Gastroesophageal sphincter (tissue), 4 donors: ENCODE data around the gene GPRC5D. TPM values are rescaled to one million over a fixed set of nuclear protein-coding genes. Genes with fewer than 3 reads are reported as not detected.
A peak's percentile ranks its signal among the peaks of the same experiment; 100 is the strongest.

Source experiments
- ATAC-seq: fragments of 150-250 bp; one replicate; pipeline ENCODE4 v1.9.1; 2016; ENCODE audit warnings: mild to moderate bottlenecking, moderate library complexity
- H3K27ac ChIP-seq, 4 donors: fragments of 200-600 bp; sonication (generic) in 3 of 4; 1 replicate in 3 of 4; 2 replicates in 1 of 4; pipeline ENCODE4 v1.5.1; 2016 to 2019
- H3K27me3 ChIP-seq: fragments of 200-600 bp; sonication (generic); one replicate; pipeline ENCODE4 v1.5.1; 2019
- H3K36me3 ChIP-seq, 2 donors: fragments of 200-600 bp; sonication (generic); one replicate each; pipeline ENCODE4 v1.5.1; 2019; ENCODE audit warnings: control low read depth in 1 of 2
- H3K4me1 ChIP-seq, 3 donors: fragments of 200-600 bp; sonication (generic); 1 replicate in 2 of 3; 2 replicates in 1 of 3; pipeline ENCODE4 v1.5.1; 2016 to 2019; ENCODE audit warnings: control low read depth in 2 of 3
- H3K4me3 ChIP-seq, 2 donors: fragments of 200-600 bp; sonication (generic); one replicate each; pipeline ENCODE4 v1.5.1; 2019; ENCODE audit warnings: mild to moderate bottlenecking in 1 of 2, moderate library complexity in 1 of 2
- H3K9me3 ChIP-seq, 3 donors: fragments of 200-600 bp; sonication (generic); one replicate each; pipeline ENCODE4 v1.5.1; 2017 to 2019; ENCODE audit warnings: control low read depth in 2 of 3
- CTCF ChIP-seq, 4 experiments: fragments of 200-600 bp in 2 of 4; fragments of 450-650 bp in 2 of 4; sonication (generic) in 1 of 4; IDR thresholded peaks; one replicate each; pipeline ENCODE4 v1.5.1; 2017 to 2019; ENCODE audit warnings: antibody characterized with exemption in 4 of 4, mild to moderate bottlenecking in 2 of 4, moderate library complexity in 2 of 4
- EP300 ChIP-seq: sonication (generic); formaldehyde crosslinking; IDR thresholded peaks from one replicate; pipeline ENCODE4 v1.6.1; 2017; ENCODE audit warnings: antibody characterized with exemption, mild to moderate bottlenecking
- POLR2A ChIP-seq, 2 donors: fragments of 450-650 bp; IDR thresholded peaks; one replicate each; pipeline ENCODE4 v1.6.1; 2017; ENCODE audit warnings: antibody characterized with exemption in 2 of 2, mild to moderate bottlenecking in 2 of 2, moderate library complexity in 1 of 2
- POLR2AphosphoS5 ChIP-seq: sonication (generic); formaldehyde crosslinking; IDR thresholded peaks from one replicate; pipeline ENCODE4 v1.6.1; 2017; ENCODE audit warnings: antibody characterized with exemption
- WGBS, 2 donors: methylation state at CpG; one replicate each; pipeline ENCODE4 v1.1.5; 2018; ENCODE audit warnings: low coverage in 1 of 2; 5-methylcytosine and 5-hydroxymethylcytosine counted together
- total RNA-seq, 4 donors: library from RNA; depleted of rRNA; stranded (reverse); fragments of >200 nt; gene quantifications; one replicate each; pipeline ENCODE4 v1.1.0, GENCODE V29; 2016

GPRC5D gene
- total RNA-seq, 4 donors from 2014 or later, result not detected

- peak within 1 kb of the TSS; percentile 62 to 85 for H3K4me3 ChIP-seq
- H3K36me3 ChIP-seq, result no peaks in the 10 kb centered on the region
- H3K4me1 ChIP-seq, result peaks cover 0 to 45% (median 9%) of the 10 kb centered on the region in 3 donors
- peak; percentile 78 to 90 for TF ChIP-seq POLR2A (IDR thresholded peaks at IDR 0.05)
- peak; percentile 96 for TF ChIP-seq POLR2AphosphoS5
- no peak for TF ChIP-seq CTCF (IDR thresholded peaks at IDR 0.05)
- peak; percentile 95 for ATAC-seq
- peak within 1 kb of the TSS; percentile 74 to 98 (median 94) for H3K27ac ChIP-seq
- 0% methylated on average over 5 of the region's 69 CpGs; no CpG with 5 or more reads in 1 of the 2 donors for WGBS, 2 donors
- H3K27me3 ChIP-seq, result no peaks in the 10 kb centered on the region
- no peaks in the 10 kb centered on the region for H3K9me3 ChIP-seq
Observed at GRCh38 chr12:12999959-13000615, 48.1 kb upstream of the GPRC5D start, which contains the start of gene HEBP1. TSS of gene HEBP1 (minus strand) at chr12:13000265. CDS start at chr12:13000114, 151 bp downstream.

GRCh38 chr12:12999271-12999958 lies 47.4 kb upstream of the GPRC5D start:
- Histone ChIP-seq H3K4me3 (peak overlapping the region; percentile 62 to 85), H3K27me3 (no peaks in the 10 kb centered on the region), H3K4me1 (peaks cover 0 to 45% (median 9%) of the 10 kb centered on the region in 3 donors), H3K27ac (peak overlapping the region; percentile 18 to 98 (median 94)), H3K9me3 (no peaks in the 10 kb centered on the region), H3K36me3 (no peaks in the 10 kb centered on the region)
- WGBS, 2 donors, result 34% methylated on average over 15 to 19 of the region's 22 CpGs
- ATAC-seq, result peak; percentile 8
- TF ChIP-seq CTCF (IDR thresholded peaks at IDR 0.05) (no peak), POLR2A (IDR thresholded peaks at IDR 0.05) (no peak), EP300 (no peak), POLR2AphosphoS5 (no peak)

- 86 to 100% methylated on average over 2 to 4 of the region's 4 CpGs for WGBS, 2 donors
- Histone ChIP-seq H3K4me1 (peaks cover 0 to 51% (median 9%) of the 10 kb centered on the region in 3 donors), H3K9me3 (no peaks in the 10 kb centered on the region), H3K4me3 (no peak overlapping the region), H3K27me3 (no peaks in the 10 kb centered on the region), H3K36me3 (no peaks in the 10 kb centered on the region), H3K27ac (no peak overlapping the region)
- ATAC-seq, result no peak
- TF ChIP-seq CTCF (IDR thresholded peaks at IDR 0.05), result no peak
- TF ChIP-seq POLR2A (IDR thresholded peaks at IDR 0.05), result no peak
- no peak for TF ChIP-seq EP300
- TF ChIP-seq POLR2AphosphoS5, result no peak
Observed at GRCh38 chr12:12998248-12998647, 46.3 kb upstream of the GPRC5D start.

- Histone ChIP-seq H3K27ac (no peak overlapping the region), H3K9me3 (no peaks in the 10 kb centered on the region), H3K4me3 (no peak overlapping the region), H3K4me1 (peaks cover 0 to 56% (median 9%) of the 10 kb centered on the region in 3 donors), H3K36me3 (no peaks in the 10 kb centered on the region), H3K27me3 (no peaks in the 10 kb centered on the region)
- TF ChIP-seq EP300, result no peak
- TF ChIP-seq POLR2A (IDR thresholded peaks at IDR 0.05), result no peak
- no peak for TF ChIP-seq POLR2AphosphoS5
- TF ChIP-seq CTCF (IDR thresholded peaks at IDR 0.05), result no peak
- ATAC-seq, result no peak
- WGBS, 2 donors, result 40 to 86% methylated on average over 1 to 2 of the region's 2 CpGs
Observed at GRCh38 chr12:12997734-12998133, 45.8 kb upstream of the GPRC5D start.
